ENCODE measurements around the gene DSC2.
A peak's percentile ranks its signal among the peaks of the same experiment; 100 is the strongest.
"Not testable (repeated sequence)": the region's sequence is repeated elsewhere in the genome, so short reads cannot be mapped to it uniquely, and the experiment has no call there.

DSC2 gene

GRCh38 chr18:31043709-31044108 lies 58.5 kb downstream of the DSC2 start:
- FAIRE-seq (no peak), DNase-seq (ENCODE audit: low spot score) (no peak)

DNA sequence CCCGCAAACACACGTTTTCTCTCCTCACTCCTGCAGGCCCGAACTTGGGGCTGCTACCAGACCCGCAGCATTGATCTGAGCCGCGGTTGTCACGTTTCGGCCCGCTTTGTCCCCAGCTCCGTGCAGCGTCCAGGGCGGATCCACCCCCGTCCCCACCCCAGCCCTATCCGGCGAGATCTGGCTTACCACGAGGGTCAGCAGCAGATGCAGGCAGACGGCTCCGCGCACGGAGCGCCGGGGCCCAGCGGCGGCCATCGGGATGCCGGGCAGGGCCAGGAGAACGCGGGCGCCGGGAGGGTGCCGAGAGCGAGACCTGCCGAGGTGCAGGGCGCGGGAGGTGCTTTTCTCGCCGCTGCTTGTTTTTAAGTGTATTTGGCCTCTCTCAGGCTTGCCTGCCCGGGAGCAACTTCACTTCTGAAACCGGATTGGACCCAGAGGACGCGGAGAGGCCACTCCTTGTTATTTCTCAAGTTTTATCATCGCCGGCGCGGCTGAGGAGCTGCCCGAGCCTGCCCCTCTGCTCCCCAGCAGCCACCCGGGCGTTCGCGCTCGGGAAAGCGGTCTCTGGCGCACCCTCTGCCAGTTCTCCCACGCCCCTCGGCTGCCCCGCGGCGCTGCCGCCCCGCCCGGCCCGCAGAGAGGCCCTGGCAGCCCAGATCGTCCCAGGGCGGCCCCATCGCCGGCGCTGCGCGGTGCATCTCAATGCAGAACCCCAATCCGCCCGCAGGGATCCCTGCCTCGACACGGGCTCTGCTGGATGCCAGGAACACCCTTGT lies 59.6 kb downstream of the DSC2 start, which contains the start of gene DSC3:
TSS of gene DSC3 (minus strand) at position 337 of the 776 bp plus-strand sequence. CDS start at position 255, 82 bp downstream.
- DNase-seq (ENCODE audit: low spot score) (no peak), FAIRE-seq (no peak)

GRCh38 chr18:31042084-31042405 lies 60.2 kb downstream of the DSC2 start:
- FAIRE-seq (no peak), DNase-seq (ENCODE audit: low spot score) (no peak)

DNA sequence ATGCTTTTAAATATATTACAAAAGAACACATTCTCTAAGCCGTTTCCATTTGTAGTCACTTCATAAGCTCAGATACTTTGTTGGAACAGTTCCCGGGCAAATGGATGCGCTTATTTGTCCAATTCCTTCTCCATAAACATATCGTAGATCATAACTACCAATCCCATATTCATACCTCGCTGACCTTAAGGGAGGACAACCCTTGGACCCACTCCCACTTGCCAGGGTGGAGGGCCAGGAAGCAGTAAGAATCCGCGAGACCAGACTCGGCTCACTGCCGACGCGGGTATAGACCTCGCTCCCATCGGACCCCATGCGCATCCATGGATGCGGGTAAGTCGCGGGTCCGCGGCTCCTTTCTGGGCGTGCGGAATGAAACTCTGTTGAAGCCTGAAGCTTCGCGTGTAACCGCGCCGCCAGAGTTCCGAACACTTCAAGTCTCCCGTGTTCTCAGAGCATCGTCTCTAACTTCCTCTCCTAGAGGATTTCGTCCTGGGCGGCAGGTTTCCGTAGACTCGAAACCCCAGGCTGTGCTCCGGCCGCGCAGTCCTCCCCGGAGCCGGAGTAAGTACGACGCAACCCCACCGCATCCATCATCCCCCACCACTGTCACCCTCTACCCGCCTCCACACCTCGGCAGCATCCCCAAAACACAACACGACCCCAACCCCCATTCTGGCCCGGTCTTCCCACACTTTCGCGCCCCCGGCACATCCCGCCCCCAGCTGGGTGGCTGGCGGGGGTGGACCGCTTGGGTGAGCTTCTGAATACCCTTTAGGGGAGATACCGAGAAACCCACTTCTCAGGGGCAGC lies 60.7 kb downstream of the DSC2 start:
- DNase-seq (ENCODE audit: low spot score) = no peak
- no peak for FAIRE-seq

DNA sequence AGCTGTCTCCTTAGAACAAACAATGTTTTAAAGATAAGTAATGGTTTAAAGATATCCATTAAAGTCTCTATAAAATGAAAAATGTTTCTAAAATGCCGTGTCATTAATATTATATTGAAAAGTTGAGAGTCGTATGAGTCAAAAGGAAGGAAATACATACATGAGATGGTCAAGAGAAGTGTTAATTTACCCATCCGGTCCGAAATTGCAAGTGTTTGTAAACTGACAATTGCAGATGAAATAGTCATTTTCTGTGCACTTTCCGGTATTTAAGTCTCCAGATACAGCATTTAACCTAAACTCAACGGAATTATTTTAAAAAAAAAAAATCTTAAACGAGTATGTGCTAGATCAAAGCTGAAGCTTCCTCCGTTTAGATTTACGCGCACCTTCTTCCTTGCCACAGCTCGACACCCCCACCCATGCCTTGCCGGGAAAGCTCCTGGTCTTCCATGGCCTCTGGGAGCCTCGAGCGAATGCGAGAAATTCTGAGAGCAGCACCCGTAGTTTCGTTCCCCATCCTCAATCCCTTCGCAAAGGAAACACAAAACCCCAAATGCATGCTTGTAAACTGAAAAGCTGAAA lies 61.4 kb downstream of the DSC2 start:
- no peak for DNase-seq (ENCODE audit: low spot score)
- FAIRE-seq = no peak

GRCh38 chr18:31039426-31039825 lies 62.8 kb downstream of the DSC2 start:
- FAIRE-seq (no peak), DNase-seq (ENCODE audit: low spot score) (no peak)

GRCh38 chr18:31037686-31038085 lies 64.5 kb downstream of the DSC2 start:
- FAIRE-seq; DNase-seq (ENCODE audit: low spot score): not testable (repeated sequence)

- no peak for FAIRE-seq
These were observed 67.7 kb downstream of the DSC2 start for GRCh38 chr18:31034541-31034940.

GRCh38 chr18:31030574-31031278 lies 71.5 kb downstream of the DSC2 start:
- FAIRE-seq (no peak), DNase-seq (ENCODE audit: low spot score) (no peak)

More at GRCh38 chr18:31034541-31034940, 67.7 kb downstream of the DSC2 start:
- DNase-seq (ENCODE audit: low spot score) = no peak

DNA sequence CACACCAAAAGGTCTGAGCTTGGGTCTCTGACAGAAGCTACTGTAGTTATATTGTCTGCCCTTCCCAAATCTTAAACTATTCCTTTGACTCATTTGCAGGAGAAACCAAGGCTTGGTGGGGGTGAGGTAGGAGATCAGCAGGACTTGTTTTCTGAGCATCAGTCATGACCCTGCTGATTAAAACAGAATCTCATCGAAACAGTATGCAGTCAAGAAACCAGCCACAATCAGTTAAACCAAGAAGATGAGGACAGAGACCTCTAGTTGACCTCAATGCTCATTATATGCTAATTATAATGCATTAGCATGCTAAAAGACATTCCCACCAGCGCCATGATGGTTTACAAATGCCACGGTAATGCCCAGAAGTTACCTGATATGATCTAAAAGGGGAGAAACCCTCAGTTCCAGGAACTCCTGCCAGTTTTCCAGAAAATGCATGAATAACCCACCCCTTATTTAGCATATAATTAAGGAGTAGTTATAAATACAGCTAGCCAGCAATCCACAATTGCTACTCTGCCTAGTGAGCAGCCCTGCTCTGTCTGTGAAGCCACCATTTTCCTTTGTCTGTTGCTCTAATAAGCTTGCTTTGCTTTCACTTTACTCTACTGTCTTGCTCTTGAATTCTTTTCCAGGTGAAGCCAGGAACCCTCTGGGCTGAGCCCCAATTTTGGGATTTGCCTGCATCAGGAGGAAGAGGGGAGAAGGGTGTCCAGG lies 86.3 kb downstream of the DSC2 start:
- DNase-seq (ENCODE audit: low spot score) = no peak
- no peak for FAIRE-seq

GRCh38 chr18:31011455-31011854 lies 90.8 kb downstream of the DSC2 start:
- DNase-seq (ENCODE audit: low spot score) (peak; percentile 99), FAIRE-seq (peak; percentile 96)

DNA sequence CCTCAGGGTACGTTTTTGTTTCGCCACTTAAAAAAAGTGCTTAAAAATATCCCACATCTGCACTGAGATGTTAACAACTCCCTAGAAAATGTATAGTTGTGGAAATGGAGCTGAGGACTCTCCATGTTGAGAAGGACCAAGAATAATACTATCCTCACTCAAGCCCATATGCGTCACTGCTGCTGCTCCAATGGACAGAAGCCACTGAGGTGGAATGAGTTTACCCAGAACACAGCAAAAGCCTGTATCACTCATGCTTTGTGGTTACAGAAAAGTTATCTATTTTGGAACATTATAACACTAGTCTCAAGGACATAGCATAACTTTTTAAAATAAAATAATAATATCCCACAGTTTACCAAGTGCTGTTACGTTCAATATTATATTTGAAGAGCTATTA lies 91.6 kb downstream of the DSC2 start:
- FAIRE-seq (peak; percentile 29), DNase-seq (ENCODE audit: low spot score) (peak; percentile 35)

Data from RCC 7860 (cell line).